ENCODE measurements around the gene ZZZ3.
A peak's percentile ranks its signal among the peaks of the same experiment; 100 is the strongest.

Gene ZZZ3

GRCh38 chr1:77683160-77684148, 996 bp upstream of the ZZZ3 start (continued):
- no peak for TF ChIP-seq ZNF768 (tag by site-specific recombination; IDR thresholded peaks at IDR 0.05)
- TF ChIP-seq ZSCAN4 (tag by site-specific recombination; IDR thresholded peaks at IDR 0.05), result no peak; the same call in 1 of the 2 replicates
- no peak for TF ChIP-seq MEIS1 (CRISPR knock-in tag; IDR thresholded peaks at IDR 0.05; ENCODE audit: borderline replicate concordance)
- no peak for TF ChIP-seq ELK4 (IDR thresholded peaks at IDR 0.05; ENCODE audit: borderline replicate concordance, low read depth, low read length)
- TF ChIP-seq ZNF664 (tag by site-specific recombination; IDR thresholded peaks at IDR 0.05), result no peak
- TF ChIP-seq ZNF362 (tag by site-specific recombination; IDR thresholded peaks at IDR 0.05), result no peak

GRCh38 chr1:77680173-77680572, 2.3 kb downstream of the ZZZ3 start:
- peaks cover 21% of the 10 kb centered on the region for H3K4me1 ChIP-seq (ENCODE audit: control insufficient read depth, insufficient read depth, low read length)
- CTCF ChIA-PET, result interaction anchor here (0.6 to 0.7 kb wide), 2 partner anchors 69 to 146 kb away, joined by 3 read pairs; no protein-coding TSS in a partner anchor
- POLR2A ChIA-PET, result no interaction called here
- H3K36me3 ChIP-seq (ENCODE audit: control insufficient read depth in 2 of 2, insufficient read depth in 1 of 2, low read length in 2 of 2), result no peaks in the 10 kb centered on the region
- H3K9me3 ChIP-seq (ENCODE audit: control insufficient read depth, insufficient read depth, low read depth, low read length), result no peaks in the 10 kb centered on the region
- H3K27ac ChIP-seq (ENCODE audit: extremely low read depth, low read depth, low read length), result no peak overlapping the region
- no peak overlapping the region for H3K4me3 ChIP-seq (ENCODE audit: low read depth, low read length)
- TF ChIP-seq ZNF311 (tag by site-specific recombination; IDR thresholded peaks at IDR 0.05; ENCODE audit: borderline replicate concordance), result no peak
- no peak for TF ChIP-seq YY1 (tag by site-specific recombination; IDR thresholded peaks at IDR 0.05)
- TF ChIP-seq ZNF830 (tag by site-specific recombination; IDR thresholded peaks at IDR 0.05; ENCODE audit: low read depth), result no peak
- peak; percentile 24; the same call in 1 of the 2 replicates for TF ChIP-seq ZNF366 (tag by site-specific recombination; conservative IDR thresholded peaks at IDR 0.05)
- TF ChIP-seq ZNF239 (tag by site-specific recombination; IDR thresholded peaks at IDR 0.05), result no peak
- no peak for TF ChIP-seq ZXDB (tag by site-specific recombination; IDR thresholded peaks at IDR 0.05)
- TF ChIP-seq ZNF707 (tag by site-specific recombination; IDR thresholded peaks at IDR 0.05), result no peak
- no peak for TF ChIP-seq ZNF571 (tag by site-specific recombination; IDR thresholded peaks at IDR 0.05)
- TF ChIP-seq ZNF184 (tag by site-specific recombination; IDR thresholded peaks at IDR 0.05), result no peak
- no peak for TF ChIP-seq ZNF549 (tag by site-specific recombination; IDR thresholded peaks at IDR 0.05)
- no peak for TF ChIP-seq CTCF (tag by site-specific recombination; IDR thresholded peaks at IDR 0.05)
- peak; percentile 27; the same call in 1 of the 2 replicates for TF ChIP-seq PRDM10 (tag by site-specific recombination; IDR thresholded peaks at IDR 0.05)
- no peak for TF ChIP-seq ZNF518A (tag by site-specific recombination; conservative IDR thresholded peaks at IDR 0.05; ENCODE audit: low read depth)
- no peak for TF ChIP-seq ZNF529 (tag by site-specific recombination; IDR thresholded peaks at IDR 0.05; ENCODE audit: insufficient replicate concordance)
- no peak for TF ChIP-seq ZNF626 (tag by site-specific recombination; IDR thresholded peaks at IDR 0.05)

Data from HEK293 (cell line).